ENCODE results near the gene SLC9A5.

GRCh38 chr16:67245186-67245585, 3.6 kb upstream of the SLC9A5 start:
- TF ChIP-seq CTCF (conservative IDR thresholded peaks at IDR 0.05; ENCODE audit: low read depth, low read length) (no peak), EZH2 (IDR thresholded peaks at IDR 0.05; ENCODE audit: low read length, unreplicated experiment) (no peak)

Measured in PC-3 (cell line).